ENCODE data around the gene PRADC1.

DNA sequence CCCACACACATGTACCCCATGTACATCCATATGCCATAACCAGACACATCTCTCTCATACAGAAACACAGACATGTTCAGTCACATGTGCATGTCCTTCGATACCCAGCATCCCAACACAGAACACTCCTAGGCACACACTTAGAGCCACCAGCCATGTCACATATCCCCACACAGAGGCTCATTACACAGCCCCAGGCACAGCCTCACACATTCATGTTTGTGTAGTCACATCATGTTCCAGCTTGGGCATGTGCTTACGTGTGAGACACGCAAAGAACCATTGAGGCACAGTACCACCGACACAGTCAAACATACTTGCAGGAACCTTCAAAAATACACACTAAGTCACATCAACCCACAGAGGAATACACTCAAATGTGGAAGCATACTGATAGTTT lies 34.0 kb upstream of the PRADC1 start:
- TF ChIP-seq, protein P1, sequence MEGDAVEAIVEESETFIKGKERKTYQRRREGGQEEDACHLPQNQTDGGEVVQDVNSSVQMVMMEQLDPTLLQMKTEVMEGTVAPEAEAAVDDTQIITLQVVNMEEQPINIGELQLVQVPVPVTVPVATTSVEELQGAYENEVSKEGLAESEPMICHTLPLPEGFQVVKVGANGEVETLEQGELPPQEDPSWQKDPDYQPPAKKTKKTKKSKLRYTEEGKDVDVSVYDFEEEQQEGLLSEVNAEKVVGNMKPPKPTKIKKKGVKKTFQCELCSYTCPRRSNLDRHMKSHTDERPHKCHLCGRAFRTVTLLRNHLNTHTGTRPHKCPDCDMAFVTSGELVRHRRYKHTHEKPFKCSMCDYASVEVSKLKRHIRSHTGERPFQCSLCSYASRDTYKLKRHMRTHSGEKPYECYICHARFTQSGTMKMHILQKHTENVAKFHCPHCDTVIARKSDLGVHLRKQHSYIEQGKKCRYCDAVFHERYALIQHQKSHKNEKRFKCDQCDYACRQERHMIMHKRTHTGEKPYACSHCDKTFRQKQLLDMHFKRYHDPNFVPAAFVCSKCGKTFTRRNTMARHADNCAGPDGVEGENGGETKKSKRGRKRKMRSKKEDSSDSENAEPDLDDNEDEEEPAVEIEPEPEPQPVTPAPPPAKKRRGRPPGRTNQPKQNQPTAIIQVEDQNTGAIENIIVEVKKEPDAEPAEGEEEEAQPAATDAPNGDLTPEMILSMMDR (IDR thresholded peaks at IDR 0.05; ENCODE audit: extremely low read depth in 1 of 2, insufficient read depth in 1 of 2, low read depth in 1 of 2, low read length in 2 of 2), result no peak
- TF ChIP-seq GATA2 (IDR thresholded peaks at IDR 0.05; ENCODE audit: insufficient read depth, insufficient read length, low read depth, low read length) (no peak), POLR2A (IDR thresholded peaks at IDR 0.05; ENCODE audit: low read depth, low read length) (no peak), FOS (IDR thresholded peaks at IDR 0.05; ENCODE audit: borderline replicate concordance, insufficient read depth, low read length) (no peak), MYC (IDR thresholded peaks at IDR 0.05; ENCODE audit: low read depth, low read length) (no peak), EZH2 (IDR thresholded peaks at IDR 0.05; ENCODE audit: borderline replicate concordance, low read depth, low read length, severe bottlenecking) (no peak), POLR2AphosphoS5 (IDR thresholded peaks at IDR 0.05; ENCODE audit: insufficient read depth, low read depth, low read length) (no peak), JUN (IDR thresholded peaks at IDR 0.05; ENCODE audit: borderline replicate concordance, insufficient read depth, insufficient read length, low read depth) (no peak)
- TF ChIP-seq, protein P2, sequence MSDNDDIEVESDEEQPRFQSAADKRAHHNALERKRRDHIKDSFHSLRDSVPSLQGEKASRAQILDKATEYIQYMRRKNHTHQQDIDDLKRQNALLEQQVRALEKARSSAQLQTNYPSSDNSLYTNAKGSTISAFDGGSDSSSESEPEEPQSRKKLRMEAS (IDR thresholded peaks at IDR 0.05; ENCODE audit: insufficient read depth, insufficient read length), result no peak
